ENCODE measurements around the gene TMEM11. TPM values are rescaled to one million over a fixed set of nuclear protein-coding genes. Genes with fewer than 3 reads are reported as not detected.

TMEM11 gene
- total RNA-seq, 1 experiment from 2014 or later = 32.5 TPM

- Histone ChIP-seq H3K79me2 (ENCODE audit: insufficient read depth, low read length) (peaks cover 3% of the 10 kb centered on the region; the same call in 1 of the 2 replicates), H4K91ac (ENCODE audit: insufficient read length, low read depth, low read length) (no peak overlapping the region), H2AK5ac (ENCODE audit: insufficient read length, low read length) (no peak overlapping the region), H3K27me3 (ENCODE audit: insufficient read depth, low read length) (no peaks in the 10 kb centered on the region), H3K4ac (ENCODE audit: low read depth, low read length) (no peak overlapping the region), H3K4me1 (ENCODE audit: insufficient read depth, low read length) (peaks cover under 1% of the 10 kb centered on the region; the same call in 1 of the 2 replicates), H4K5ac (ENCODE audit: insufficient read length, low read depth, low read length) (no peak overlapping the region), H2BK12ac (ENCODE audit: insufficient read length, low read depth, low read length) (no peak overlapping the region), H3K9me3 (ENCODE audit: control insufficient read depth, low read depth, low read length) (no peaks in the 10 kb centered on the region), H4K20me1 (ENCODE audit: control insufficient read depth, insufficient read depth, insufficient read length) (no peaks in the 10 kb centered on the region), H2AFZ (ENCODE audit: low read length) (no peak overlapping the region), H3K9ac (ENCODE audit: extremely low read depth, insufficient read length, low read length) (no peak overlapping the region), H3K27ac (ENCODE audit: insufficient read length, low read depth, low read length) (no peak overlapping the region), H2BK5ac (ENCODE audit: insufficient read length, low read length) (no peak overlapping the region), H3K14ac (ENCODE audit: insufficient read depth, low read length) (no peak overlapping the region), H2BK20ac (ENCODE audit: low read depth, low read length, poor library complexity, severe bottlenecking) (no peak overlapping the region), H3K4me2 (ENCODE audit: insufficient read depth, insufficient read length, low read length) (no peak overlapping the region), H3K23me2 (ENCODE audit: insufficient read length, low read depth, low read length, poor library complexity, severe bottlenecking) (no peaks in the 10 kb centered on the region), H2BK120ac (ENCODE audit: low read depth, low read length, poor library complexity, severe bottlenecking) (no peak overlapping the region), H3K79me1 (ENCODE audit: insufficient read depth, low read depth, low read length, poor library complexity, severe bottlenecking) (peaks cover 4% of the 10 kb centered on the region), H3K23ac (ENCODE audit: insufficient read length, low read depth, low read length) (no peak overlapping the region), H2BK15ac (ENCODE audit: low read depth, low read length) (no peak overlapping the region), H4K8ac (replicated peaks; ENCODE audit: insufficient read length, low read depth, low read length) (no peak overlapping the region), H3K56ac (ENCODE audit: insufficient read length, low read depth, low read length) (no peak overlapping the region), H3T11ph (ENCODE audit: low read length) (no peak overlapping the region), H3K18ac (ENCODE audit: insufficient read length, low read depth, low read length) (no peak overlapping the region)
- DNase-seq = no peak
- H3K36me3 Mint-ChIP-seq (ENCODE audit: insufficient read depth in 1 of 3, low read depth in 3 of 3) = peaks cover 26 to 65% (median 37%) of the 10 kb centered on the region in 3 experiments
- no peaks in the 10 kb centered on the region for H3K9me3 Mint-ChIP-seq
- no peaks in the 10 kb centered on the region for H3K27me3 Mint-ChIP-seq (ENCODE audit: low read depth)
- WGBS (ENCODE audit: extremely low coverage, insufficient read length, low lambda C conversion rate) = no CpG with 5 or more reads among the region's 8 CpGs
- peaks cover 4 to 19% of the 10 kb centered on the region in 2 experiments for H3K4me1 Mint-ChIP-seq
- no peak for TF ChIP-seq CTCF (conservative IDR thresholded peaks at IDR 0.05)
- no peak overlapping the region for H3K4me3 Mint-ChIP-seq
- peak overlapping the region in 2 of 3 experiments; percentile 56 to 63; a peak in 2 of 7 replicates for H3K27ac Mint-ChIP-seq
These were observed 19.7 kb downstream of the TMEM11 start for GRCh38 chr17:21194226-21194625.
